Activated CD4-positive, alpha-beta memory T cell treated with anti-CD3 and anti-CD28 coated beads, Interleukin-2, amount 10 ng/mL, durations not matched to agents 7 days and 5 days (primary cell): ENCODE data around the gene FAM3D. TPM values are rescaled to one million over a fixed set of nuclear protein-coding genes. Genes with fewer than 3 reads are reported as not detected.
"Not testable (repeated sequence)": the region's sequence is repeated elsewhere in the genome, so short reads cannot be mapped to it uniquely, and the experiment has no call there.

Experiments
- CTCF ChIA-PET: fragments of 350-600 bp; sonication (Branson Sonifier 250); formaldehyde crosslinking; loops from one replicate; lab custom pipeline; 2021; ENCODE audit warnings: antibody characterized with exemption, inconsistent platforms; lab: Charles Lee
- POLR2A ChIA-PET: fragments of 350-600 bp; sonication (Branson Sonifier 250); formaldehyde crosslinking; loops from one replicate; lab custom pipeline; 2021; ENCODE audit warnings: antibody characterized with exemption; lab: Charles Lee
- DNase-seq: peaks from one replicate; pipeline ENCODE4 v3.0.0-alpha.2; 2020
- H3K27ac Mint-ChIP-seq: one replicate; pipeline ENCODE4 v1.8.0; 2021; ENCODE audit warnings: mild to moderate bottlenecking, mixed read lengths
- H3K27me3 Mint-ChIP-seq: one replicate; pipeline ENCODE4 v1.8.0; 2021; ENCODE audit warnings: mixed read lengths
- H3K36me3 Mint-ChIP-seq: one replicate; pipeline ENCODE4 v1.8.0; 2021; ENCODE audit warnings: low read depth, mixed read lengths
- H3K4me1 Mint-ChIP-seq: one replicate; pipeline ENCODE4 v1.8.0; 2021; ENCODE audit warnings: mixed read lengths
- H3K4me3 Mint-ChIP-seq: one replicate; pipeline ENCODE4 v1.8.0; 2021; ENCODE audit warnings: mild to moderate bottlenecking, mixed read lengths
- H3K9me3 Mint-ChIP-seq: one replicate; pipeline ENCODE4 v1.8.0; 2021; ENCODE audit warnings: mixed read lengths
- total RNA-seq, 2 experiments: library from RNA; stranded (reverse); gene quantifications; one replicate each; pipeline ENCODE4 v1.2.3, GENCODE V29; 2021

FAM3D gene
- total RNA-seq, 2 experiments from 2014 or later: not detected

DNA sequence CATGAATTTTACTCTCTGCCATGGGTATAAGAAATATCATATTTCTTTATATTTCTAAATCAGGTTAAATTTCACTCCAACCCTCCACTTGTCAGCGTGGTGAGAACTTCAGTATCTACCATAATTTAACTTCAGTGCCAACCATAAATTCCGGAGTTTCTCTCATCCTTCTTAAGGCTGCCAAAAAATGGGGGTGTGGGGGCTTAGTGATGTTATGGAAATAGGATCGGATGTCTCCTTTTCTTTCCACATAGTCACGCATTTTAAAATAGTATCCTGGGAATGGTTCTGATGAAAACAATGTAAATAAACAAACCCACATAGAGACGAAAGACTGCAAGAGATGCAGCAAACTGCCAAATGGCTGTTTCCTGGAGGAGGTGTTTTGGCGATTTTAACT, 12.9 kb upstream of the FAM3D start:
- H3K4me3 Mint-ChIP-seq: no peak overlapping the region
- no peaks in the 10 kb centered on the region for H3K9me3 Mint-ChIP-seq
- no peak for DNase-seq
- no peak overlapping the region for H3K27ac Mint-ChIP-seq
- H3K36me3 Mint-ChIP-seq: no peaks in the 10 kb centered on the region
- CTCF ChIA-PET: no interaction called here
- H3K4me1 Mint-ChIP-seq: peaks cover 4% of the 10 kb centered on the region
- POLR2A ChIA-PET: no interaction called here
- H3K27me3 Mint-ChIP-seq: peaks cover 28% of the 10 kb centered on the region

DNA sequence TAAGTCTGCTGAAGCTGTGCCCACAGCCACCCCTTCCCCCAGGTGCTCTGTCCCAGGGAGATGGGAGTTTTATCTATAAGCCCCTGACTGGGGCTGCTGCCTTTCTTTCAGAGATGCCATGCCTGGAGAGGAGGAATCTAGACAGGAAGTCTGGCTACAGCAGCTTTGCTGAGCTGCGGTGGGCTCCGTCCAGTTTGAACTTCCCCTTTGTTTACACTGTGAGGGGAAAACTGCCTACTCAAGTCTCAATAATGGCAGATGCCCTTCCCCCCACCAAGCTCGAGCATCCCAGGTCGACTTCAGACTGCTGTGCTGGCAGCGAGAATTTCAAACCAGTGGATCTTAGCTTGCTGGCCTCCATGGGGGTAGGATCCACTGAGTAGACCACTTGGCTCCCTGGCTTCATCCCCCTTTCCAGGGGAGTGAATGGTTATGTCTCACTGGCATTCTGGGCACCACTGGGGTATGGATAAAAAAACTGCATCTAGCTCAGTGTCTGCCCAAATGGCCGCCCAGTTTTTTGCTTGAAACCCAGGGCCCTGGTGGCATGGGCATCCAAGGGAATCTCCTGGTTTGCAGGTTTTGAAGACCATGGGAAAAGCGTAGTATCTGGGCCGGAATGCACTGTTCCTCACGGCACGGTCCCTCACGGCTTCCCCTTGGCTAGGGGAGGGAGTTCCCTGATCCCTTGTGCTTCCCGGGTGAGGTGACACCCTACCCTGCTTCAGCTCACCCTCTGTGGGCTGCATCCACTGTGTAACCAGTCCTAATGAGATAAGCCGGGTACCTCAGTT, 11.8 kb upstream of the FAM3D start:
- H3K27ac Mint-ChIP-seq, CTCF ChIA-PET, POLR2A ChIA-PET, H3K9me3 Mint-ChIP-seq, H3K36me3 Mint-ChIP-seq, H3K4me1 Mint-ChIP-seq, DNase-seq, H3K4me3 Mint-ChIP-seq: not testable (repeated sequence)
- H3K27me3 Mint-ChIP-seq: peaks cover 33% of the 10 kb centered on the region

DNA sequence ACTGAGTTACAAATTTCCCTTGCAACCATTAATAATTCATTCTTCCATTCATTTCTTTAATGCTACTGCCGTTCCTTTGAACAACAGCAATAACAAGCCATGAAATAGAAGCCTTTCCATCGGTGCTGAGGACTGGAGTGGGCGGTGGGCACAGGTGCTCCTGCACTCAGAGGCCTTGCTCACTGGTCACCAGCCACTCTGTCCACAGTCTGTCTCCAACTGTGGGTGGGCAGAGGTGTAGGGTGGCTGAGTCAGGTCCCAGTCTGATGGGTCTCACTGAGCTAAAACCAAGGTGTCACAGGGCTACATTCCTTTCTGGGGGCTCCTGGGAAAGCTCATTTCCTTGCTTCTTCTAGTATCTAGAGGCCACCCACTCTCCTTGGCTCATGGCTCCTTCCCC, 6.3 kb upstream of the FAM3D start:
- Mint-ChIP-seq H3K27me3 (peaks cover 27% of the 10 kb centered on the region), H3K4me3 (no peak overlapping the region), H3K4me1 (no peaks in the 10 kb centered on the region), H3K36me3 (no peaks in the 10 kb centered on the region), H3K27ac (no peak overlapping the region), H3K9me3 (no peaks in the 10 kb centered on the region)
- no peak for DNase-seq
- POLR2A ChIA-PET: no interaction called here
- CTCF ChIA-PET: no interaction called here

DNA sequence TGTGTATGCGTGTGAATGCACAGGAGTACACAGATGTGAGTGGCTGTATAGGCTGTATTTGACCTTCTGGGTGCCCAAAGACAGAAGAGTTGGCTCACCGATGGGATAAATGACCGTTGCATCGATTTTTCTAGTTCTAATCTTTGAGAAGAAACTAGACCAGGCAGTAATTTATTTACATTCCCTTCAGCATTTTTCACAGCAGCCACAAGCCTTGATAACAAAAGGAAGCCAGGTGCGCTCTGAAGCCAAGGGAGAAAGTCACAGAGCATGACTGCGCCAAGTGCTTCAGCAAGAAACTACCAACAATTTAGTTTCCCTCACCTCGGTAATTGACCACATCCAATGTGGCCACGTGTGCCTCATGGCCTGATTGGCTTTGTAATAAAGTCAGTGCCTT, 5.9 kb upstream of the FAM3D start:
- no peak for DNase-seq
- Mint-ChIP-seq H3K9me3 (no peaks in the 10 kb centered on the region), H3K27me3 (peaks cover 25% of the 10 kb centered on the region), H3K4me1 (no peaks in the 10 kb centered on the region), H3K36me3 (no peaks in the 10 kb centered on the region), H3K4me3 (no peak overlapping the region), H3K27ac (no peak overlapping the region)
- ChIA-PET POLR2A (no interaction called here), CTCF (no interaction called here)

DNA sequence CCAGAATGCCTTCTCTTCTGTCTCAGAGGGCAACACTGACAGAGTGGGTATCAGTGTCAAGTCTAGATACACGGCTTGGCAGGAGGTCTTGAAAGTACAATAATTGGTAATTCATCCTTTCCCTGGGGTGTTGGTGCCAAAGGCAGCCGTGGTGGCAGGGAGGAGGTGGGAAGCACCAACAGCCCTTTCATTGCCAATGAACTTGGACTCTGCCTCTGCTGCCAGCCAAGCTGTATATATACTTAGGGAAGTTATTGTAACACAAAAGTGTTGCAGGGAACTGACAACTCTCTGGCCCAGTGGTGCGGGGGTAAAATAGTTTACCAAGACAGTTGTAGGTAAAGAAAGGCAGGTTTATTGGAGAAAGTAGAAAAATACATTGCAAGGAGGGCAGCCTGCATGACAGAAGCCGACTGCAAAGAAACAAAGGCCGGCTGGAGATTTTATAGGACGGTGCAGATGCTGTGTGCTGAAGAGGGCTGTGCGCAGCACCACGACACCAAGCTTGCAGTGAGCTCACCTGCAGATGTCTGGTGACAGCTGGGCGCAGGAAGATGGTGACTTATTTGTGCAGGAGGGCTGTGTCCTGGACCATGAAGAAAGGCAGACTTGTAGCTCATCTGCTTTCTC, 4.0 kb upstream of the FAM3D start:
- no peaks in the 10 kb centered on the region for H3K9me3 Mint-ChIP-seq
- POLR2A ChIA-PET: no interaction called here
- H3K27me3 Mint-ChIP-seq: peaks cover 11% of the 10 kb centered on the region
- H3K4me1 Mint-ChIP-seq: no peaks in the 10 kb centered on the region
- H3K27ac Mint-ChIP-seq: no peak overlapping the region
- CTCF ChIA-PET: no interaction called here
- H3K36me3 Mint-ChIP-seq: no peaks in the 10 kb centered on the region
- no peak for DNase-seq
- no peak overlapping the region for H3K4me3 Mint-ChIP-seq

DNA sequence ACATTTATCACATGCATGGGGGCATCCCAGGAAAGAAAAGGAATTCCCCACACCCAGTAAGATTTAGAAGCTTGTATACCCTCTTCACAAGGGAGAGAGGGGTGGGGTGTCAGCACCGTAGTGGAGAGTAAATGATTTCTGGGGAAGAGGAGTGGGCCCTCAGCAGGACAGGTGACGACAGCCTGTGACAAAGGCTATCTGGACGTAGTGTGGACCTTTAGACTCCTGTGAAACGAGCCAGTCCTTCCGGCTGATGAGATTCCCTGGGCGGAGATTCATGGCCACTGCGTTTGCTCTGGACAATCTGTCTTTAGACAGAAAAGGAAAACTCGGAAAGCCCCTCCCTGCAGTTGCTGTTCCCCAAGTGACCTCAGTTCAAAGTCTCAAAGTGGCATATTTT, 1.7 kb upstream of the FAM3D start:
- Mint-ChIP-seq H3K36me3 (no peaks in the 10 kb centered on the region), H3K4me3 (no peak overlapping the region), H3K9me3 (no peaks in the 10 kb centered on the region), H3K27ac (no peak overlapping the region), H3K27me3 (peaks cover 3% of the 10 kb centered on the region), H3K4me1 (no peaks in the 10 kb centered on the region)
- no peak for DNase-seq
- CTCF ChIA-PET: no interaction called here
- POLR2A ChIA-PET: no interaction called here

DNA sequence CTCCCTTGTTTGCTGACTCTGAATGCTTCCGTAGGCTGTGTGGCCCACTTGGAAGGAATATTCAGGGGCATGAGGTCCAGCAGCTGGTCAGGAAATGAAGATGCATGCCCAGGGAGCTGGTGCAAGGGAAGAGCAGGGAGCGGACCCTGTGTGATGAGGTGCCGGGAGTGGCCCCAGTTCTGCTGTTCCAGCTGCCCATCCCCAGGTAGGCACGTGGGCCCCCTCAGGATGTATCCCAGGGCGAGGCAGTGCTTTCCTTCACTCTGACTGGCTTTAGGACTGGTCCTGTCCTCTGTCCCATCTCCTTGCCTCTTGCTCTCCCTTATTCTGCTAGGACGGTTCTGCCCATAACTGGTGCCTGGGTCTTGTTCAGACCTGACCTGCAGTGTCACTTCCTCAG, 1.1 kb upstream of the FAM3D start:
- CTCF ChIA-PET: no interaction called here
- Mint-ChIP-seq H3K4me1 (no peaks in the 10 kb centered on the region), H3K9me3 (no peaks in the 10 kb centered on the region), H3K4me3 (no peak overlapping the region), H3K36me3 (no peaks in the 10 kb centered on the region), H3K27ac (no peak overlapping the region), H3K27me3 (peaks cover 3% of the 10 kb centered on the region)
- POLR2A ChIA-PET: no interaction called here
- DNase-seq: no peak

DNA sequence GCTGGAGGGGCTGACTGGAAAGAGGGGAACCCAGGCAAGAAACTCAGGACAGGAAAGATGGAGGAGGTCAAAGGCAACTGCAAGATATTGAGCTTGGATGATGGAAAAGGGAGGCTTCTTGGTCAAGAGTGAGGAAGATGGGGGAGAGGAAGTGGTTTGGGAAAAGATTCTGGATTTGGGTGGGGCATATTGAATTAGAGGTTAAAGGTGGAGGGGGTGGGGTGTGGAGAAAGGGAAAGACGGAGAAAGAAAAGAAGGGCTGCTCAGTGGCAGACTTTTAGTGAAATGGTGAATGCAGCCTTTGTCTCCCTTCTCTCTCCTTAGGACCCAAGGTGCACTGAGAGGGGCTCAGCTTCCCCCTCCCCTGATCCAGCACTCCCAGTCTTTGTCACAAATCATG, 655 bp upstream of the FAM3D start:
- POLR2A ChIA-PET: no interaction called here
- no peak overlapping the region for H3K27ac Mint-ChIP-seq
- no peak overlapping the region for H3K4me3 Mint-ChIP-seq
- CTCF ChIA-PET: no interaction called here
- no peaks in the 10 kb centered on the region for H3K36me3 Mint-ChIP-seq
- no peaks in the 10 kb centered on the region for H3K4me1 Mint-ChIP-seq
- no peaks in the 10 kb centered on the region for H3K9me3 Mint-ChIP-seq
- H3K27me3 Mint-ChIP-seq: peaks cover 3% of the 10 kb centered on the region
- no peak for DNase-seq

DNA sequence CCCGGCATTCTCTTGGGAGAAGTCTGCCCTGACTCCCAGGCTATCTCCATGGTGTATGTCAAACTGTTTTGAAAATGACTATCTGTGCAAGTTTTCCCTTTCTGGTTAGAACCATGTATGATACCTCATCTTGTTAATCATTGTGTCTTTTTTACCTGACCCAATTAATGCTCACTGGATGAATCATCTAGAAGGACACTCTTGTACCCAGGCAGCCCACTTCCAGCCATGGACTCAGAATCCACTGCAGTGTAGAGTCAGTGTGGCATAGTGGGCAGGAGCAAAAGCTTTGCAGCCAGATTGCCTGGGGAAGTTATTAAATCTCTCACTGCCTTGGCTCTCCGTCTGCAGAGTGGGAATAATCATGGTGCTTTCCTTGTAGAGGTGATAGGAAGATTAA, 1.2 kb downstream of the FAM3D start:
- H3K36me3 Mint-ChIP-seq: no peaks in the 10 kb centered on the region
- no peak for DNase-seq
- no peaks in the 10 kb centered on the region for H3K9me3 Mint-ChIP-seq
- no peak overlapping the region for H3K27ac Mint-ChIP-seq
- ChIA-PET POLR2A (no interaction called here), CTCF (no interaction called here)
- peaks cover 3% of the 10 kb centered on the region for H3K27me3 Mint-ChIP-seq
- no peaks in the 10 kb centered on the region for H3K4me1 Mint-ChIP-seq
- H3K4me3 Mint-ChIP-seq: no peak overlapping the region

DNA sequence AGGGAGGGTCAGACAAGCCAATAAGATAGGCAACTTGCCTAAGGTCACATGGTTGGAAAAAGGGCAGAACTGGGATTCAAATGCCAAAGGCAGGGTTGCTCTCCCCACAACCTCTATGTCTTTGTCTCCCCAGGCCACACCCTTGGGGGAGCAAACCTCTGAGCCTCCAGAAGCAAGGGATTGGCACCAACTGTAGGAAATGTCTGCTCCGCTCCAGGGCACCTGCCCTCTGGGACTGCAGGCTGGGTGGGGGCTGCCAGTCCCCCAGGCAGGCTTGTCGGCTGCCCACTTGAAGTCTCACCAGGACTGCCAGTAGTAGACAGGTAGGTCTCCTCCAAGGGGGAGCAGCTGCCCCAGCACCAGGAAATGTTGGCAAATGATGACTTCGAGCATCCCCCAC, 2.0 kb downstream of the FAM3D start:
- no peak overlapping the region for H3K4me3 Mint-ChIP-seq
- H3K4me1 Mint-ChIP-seq: no peaks in the 10 kb centered on the region
- H3K36me3 Mint-ChIP-seq: no peaks in the 10 kb centered on the region
- ChIA-PET CTCF (no interaction called here), POLR2A (no interaction called here)
- H3K9me3 Mint-ChIP-seq: no peaks in the 10 kb centered on the region
- no peak overlapping the region for H3K27ac Mint-ChIP-seq
- peaks cover 3% of the 10 kb centered on the region for H3K27me3 Mint-ChIP-seq
- DNase-seq: no peak

DNA sequence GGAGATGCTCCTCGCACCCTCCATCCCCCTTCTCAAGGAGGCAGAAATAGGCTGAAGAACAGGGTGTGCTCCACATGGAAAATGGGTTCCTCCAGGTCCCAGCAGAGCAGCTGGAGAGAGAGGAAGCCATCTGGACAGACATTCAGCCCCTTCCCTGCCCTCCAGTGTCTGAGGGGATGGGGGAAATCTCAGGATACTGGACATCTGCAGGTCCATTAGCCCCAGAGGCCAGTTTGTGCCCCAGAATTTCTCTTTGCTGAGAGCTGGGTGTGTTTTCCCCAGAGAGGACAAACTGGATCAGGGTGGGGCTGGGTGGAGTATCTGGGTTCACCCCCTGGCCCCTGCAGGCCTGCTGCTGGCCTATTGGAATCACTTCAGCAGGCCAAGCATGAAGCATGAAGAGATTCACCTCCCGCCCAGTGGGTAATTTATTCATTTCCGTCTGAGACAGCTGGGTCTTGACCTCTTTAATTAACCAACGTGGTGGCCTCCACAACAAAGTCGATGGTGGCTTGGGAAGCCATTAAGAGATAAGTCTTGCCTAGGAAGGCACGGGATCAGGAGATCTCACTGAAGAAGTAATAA, 4.6 kb downstream of the FAM3D start:
- H3K9me3 Mint-ChIP-seq: no peaks in the 10 kb centered on the region
- CTCF ChIA-PET: no interaction called here
- DNase-seq: no peak
- no peak overlapping the region for H3K27ac Mint-ChIP-seq
- POLR2A ChIA-PET: no interaction called here
- peaks cover 3% of the 10 kb centered on the region for H3K27me3 Mint-ChIP-seq
- H3K4me1 Mint-ChIP-seq: no peaks in the 10 kb centered on the region
- no peaks in the 10 kb centered on the region for H3K36me3 Mint-ChIP-seq
- H3K4me3 Mint-ChIP-seq: no peak overlapping the region

DNA sequence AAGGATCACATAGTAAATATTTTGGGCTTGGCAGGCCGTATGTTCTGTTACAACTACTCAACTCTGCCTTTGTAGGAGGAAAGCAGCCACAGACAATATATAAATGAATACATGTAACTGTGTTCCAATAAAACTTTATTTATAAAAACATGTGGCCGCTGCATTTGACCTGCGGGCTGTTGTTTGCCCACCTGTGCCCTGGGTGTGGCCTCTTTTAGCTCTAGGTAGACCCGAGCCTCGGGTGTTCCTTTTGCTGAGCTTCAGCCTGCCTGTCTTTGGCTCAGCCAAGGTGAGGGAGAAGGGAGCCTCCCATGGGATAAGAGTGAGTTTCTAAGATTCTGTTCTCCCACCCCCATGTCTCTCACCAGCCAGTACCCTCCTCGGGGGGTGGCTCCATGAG, 5.6 kb downstream of the FAM3D start:
- Mint-ChIP-seq H3K27ac (no peak overlapping the region), H3K4me3 (no peak overlapping the region), H3K9me3 (no peaks in the 10 kb centered on the region), H3K36me3 (no peaks in the 10 kb centered on the region), H3K4me1 (no peaks in the 10 kb centered on the region), H3K27me3 (peaks cover 7% of the 10 kb centered on the region)
- ChIA-PET CTCF (no interaction called here), POLR2A (no interaction called here)
- DNase-seq: no peak

DNA sequence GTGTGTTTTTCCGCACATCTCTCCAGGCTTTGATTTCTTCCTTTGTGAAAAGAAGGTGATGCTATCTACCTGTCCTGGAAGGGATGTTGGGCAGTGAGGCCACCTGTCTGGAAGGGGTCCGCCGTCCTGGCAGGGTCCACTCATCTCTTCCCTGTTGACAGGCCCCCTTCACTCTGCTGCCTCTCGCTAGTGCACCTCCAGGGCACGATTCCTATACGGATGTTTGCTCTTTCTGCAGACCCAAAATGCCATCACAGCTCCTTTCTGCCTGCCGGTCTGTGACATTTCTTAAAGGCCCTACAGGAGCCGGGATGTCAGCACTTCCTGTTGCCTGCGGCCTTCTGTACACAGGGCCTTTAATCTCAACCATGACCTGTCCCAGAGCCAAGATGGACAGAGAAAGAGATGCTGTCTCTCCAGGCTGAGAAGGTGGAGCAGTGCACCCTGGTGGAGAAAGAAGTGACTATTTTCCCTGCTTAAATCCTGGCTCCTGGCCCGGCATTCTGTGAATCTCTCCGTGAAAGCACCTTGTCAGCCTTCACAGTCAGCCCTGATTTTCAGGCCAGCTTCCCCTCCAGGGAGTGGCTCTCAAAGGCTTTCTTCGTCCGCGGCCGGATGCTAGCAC, 7.4 kb downstream of the FAM3D start:
- H3K36me3 Mint-ChIP-seq: no peaks in the 10 kb centered on the region
- H3K4me3 Mint-ChIP-seq: no peak overlapping the region
- no peak for DNase-seq
- no peak overlapping the region for H3K27ac Mint-ChIP-seq
- ChIA-PET CTCF (interaction anchor here (1.0 kb wide), 1 partner anchor 18 kb away, joined by 3 read pairs; no protein-coding TSS in a partner anchor), POLR2A (no interaction called here)
- no peaks in the 10 kb centered on the region for H3K9me3 Mint-ChIP-seq
- H3K27me3 Mint-ChIP-seq: peaks cover 9% of the 10 kb centered on the region
- H3K4me1 Mint-ChIP-seq: no peaks in the 10 kb centered on the region
